ENCODE data around the gene NPAS3. TPM values are rescaled to one million over a fixed set of nuclear protein-coding genes. Genes with fewer than 3 reads are reported as not detected.

Gene NPAS3
- total RNA-seq, 2 experiments from 2014 or later: not detected

DNA sequence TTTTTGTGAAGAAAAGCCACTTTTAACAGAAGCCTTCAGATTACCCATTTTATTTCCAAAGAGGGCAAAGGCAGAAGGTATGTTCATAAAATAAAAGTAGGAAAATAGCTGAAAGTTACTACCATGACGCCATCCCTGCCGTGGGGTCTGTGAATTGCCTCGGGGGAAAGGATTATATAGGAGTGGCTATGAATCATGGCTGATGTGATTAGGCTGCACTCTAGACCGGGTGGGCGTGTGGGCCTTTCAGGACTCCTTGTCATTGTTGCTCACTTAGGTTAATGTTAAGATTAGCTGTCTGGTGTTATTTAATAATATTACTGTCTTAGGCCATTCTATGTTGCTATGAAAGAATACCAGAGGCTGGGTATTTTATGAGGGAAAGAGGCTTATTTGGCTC lies 816.7 kb downstream of the NPAS3 start:
- no peaks in the 10 kb centered on the region for H3K9me3 ChIP-seq (ENCODE audit: low read length)
- no peaks in the 10 kb centered on the region for H3K79me2 ChIP-seq (ENCODE audit: insufficient read depth, low read depth, low read length)
- no peaks in the 10 kb centered on the region for H3K36me3 ChIP-seq (ENCODE audit: insufficient read depth, low read length)
- CTCF ChIA-PET (ENCODE audit: unreplicated experiment): no interaction called here
- H3K4me3 ChIP-seq (ENCODE audit: low read depth, low read length, poor library complexity, severe bottlenecking): no peak overlapping the region
- no peaks in the 10 kb centered on the region for H3K4me1 ChIP-seq (ENCODE audit: insufficient read depth, low read length, poor library complexity, severe bottlenecking)
- no TSS peak for BruUV-seq (replicated peaks)
- H3K9me2 ChIP-seq (ENCODE audit: insufficient read depth, low read length): no peaks in the 10 kb centered on the region
- H3K27ac ChIP-seq (ENCODE audit: low read depth, low read length, poor library complexity, severe bottlenecking): no peak overlapping the region
- no peak for DNase-seq (ENCODE audit: low spot score)
- no peak overlapping the region for H3K4me2 ChIP-seq (ENCODE audit: low read length)
- TF ChIP-seq, protein P1, sequence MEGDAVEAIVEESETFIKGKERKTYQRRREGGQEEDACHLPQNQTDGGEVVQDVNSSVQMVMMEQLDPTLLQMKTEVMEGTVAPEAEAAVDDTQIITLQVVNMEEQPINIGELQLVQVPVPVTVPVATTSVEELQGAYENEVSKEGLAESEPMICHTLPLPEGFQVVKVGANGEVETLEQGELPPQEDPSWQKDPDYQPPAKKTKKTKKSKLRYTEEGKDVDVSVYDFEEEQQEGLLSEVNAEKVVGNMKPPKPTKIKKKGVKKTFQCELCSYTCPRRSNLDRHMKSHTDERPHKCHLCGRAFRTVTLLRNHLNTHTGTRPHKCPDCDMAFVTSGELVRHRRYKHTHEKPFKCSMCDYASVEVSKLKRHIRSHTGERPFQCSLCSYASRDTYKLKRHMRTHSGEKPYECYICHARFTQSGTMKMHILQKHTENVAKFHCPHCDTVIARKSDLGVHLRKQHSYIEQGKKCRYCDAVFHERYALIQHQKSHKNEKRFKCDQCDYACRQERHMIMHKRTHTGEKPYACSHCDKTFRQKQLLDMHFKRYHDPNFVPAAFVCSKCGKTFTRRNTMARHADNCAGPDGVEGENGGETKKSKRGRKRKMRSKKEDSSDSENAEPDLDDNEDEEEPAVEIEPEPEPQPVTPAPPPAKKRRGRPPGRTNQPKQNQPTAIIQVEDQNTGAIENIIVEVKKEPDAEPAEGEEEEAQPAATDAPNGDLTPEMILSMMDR (conservative IDR thresholded peaks at IDR 0.05; ENCODE audit: low read length): no peak
- TF ChIP-seq EZH2phosphoT487 (IDR thresholded peaks at IDR 0.05; ENCODE audit: borderline replicate concordance, low read depth, low read length): no peak
- POLR2A ChIA-PET: interaction anchor here (0.5 to 0.7 kb wide), 2 partner anchors 21 to 181 kb away, joined by 4 to 6 read pairs; no protein-coding TSS in a partner anchor
- intact Hi-C loops (cut with micrococcal nuclease; ENCODE audit: unreplicated experiment): no loop called here
- H2AFZ ChIP-seq (ENCODE audit: low read length): no peak overlapping the region
- no peaks in the 10 kb centered on the region for H4K20me1 ChIP-seq (ENCODE audit: insufficient read depth, low read length)

DNA sequence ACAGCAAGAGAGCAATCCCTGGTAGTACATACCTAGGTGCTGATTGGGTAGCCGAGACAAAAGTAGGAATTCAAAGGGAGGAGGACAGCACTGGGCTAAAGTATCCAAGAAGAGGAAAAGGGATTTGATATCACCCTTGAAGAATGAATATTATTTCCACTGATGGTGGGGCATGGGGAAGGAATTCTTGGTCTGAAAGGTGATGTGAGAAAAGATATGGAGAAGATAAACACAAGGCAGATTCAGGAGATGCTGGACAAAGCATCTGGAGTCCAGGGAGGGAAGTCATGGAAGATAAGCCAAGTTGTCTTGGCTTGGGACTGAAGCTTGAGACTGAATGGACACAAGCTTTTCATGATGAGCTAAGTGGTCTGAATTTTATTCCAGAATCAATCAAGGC lies 818.2 kb downstream of the NPAS3 start:
- Histone ChIP-seq H3K4me3 (ENCODE audit: low read depth, low read length, poor library complexity, severe bottlenecking) (no peak overlapping the region), H2AFZ (ENCODE audit: low read length) (no peak overlapping the region), H3K4me1 (ENCODE audit: insufficient read depth, low read length, poor library complexity, severe bottlenecking) (no peaks in the 10 kb centered on the region), H3K4me2 (ENCODE audit: low read length) (no peak overlapping the region), H3K36me3 (ENCODE audit: insufficient read depth, low read length) (no peaks in the 10 kb centered on the region), H3K9me2 (ENCODE audit: insufficient read depth, low read length) (no peaks in the 10 kb centered on the region), H3K27ac (ENCODE audit: low read depth, low read length, poor library complexity, severe bottlenecking) (no peak overlapping the region), H4K20me1 (ENCODE audit: insufficient read depth, low read length) (no peaks in the 10 kb centered on the region), H3K9me3 (ENCODE audit: low read length) (no peaks in the 10 kb centered on the region), H3K79me2 (ENCODE audit: insufficient read depth, low read depth, low read length) (no peaks in the 10 kb centered on the region)
- POLR2A ChIA-PET: interaction anchor here (0.5 kb wide), 1 partner anchor 1259 kb away, joined by 3 read pairs; no protein-coding TSS in a partner anchor
- no peak for DNase-seq (ENCODE audit: low spot score)
- BruUV-seq (replicated peaks): no TSS peak
- CTCF ChIA-PET (ENCODE audit: unreplicated experiment): no interaction called here
- intact Hi-C loops (cut with micrococcal nuclease; ENCODE audit: unreplicated experiment): no loop called here
- TF ChIP-seq EZH2phosphoT487 (IDR thresholded peaks at IDR 0.05; ENCODE audit: borderline replicate concordance, low read depth, low read length): no peak

DNA sequence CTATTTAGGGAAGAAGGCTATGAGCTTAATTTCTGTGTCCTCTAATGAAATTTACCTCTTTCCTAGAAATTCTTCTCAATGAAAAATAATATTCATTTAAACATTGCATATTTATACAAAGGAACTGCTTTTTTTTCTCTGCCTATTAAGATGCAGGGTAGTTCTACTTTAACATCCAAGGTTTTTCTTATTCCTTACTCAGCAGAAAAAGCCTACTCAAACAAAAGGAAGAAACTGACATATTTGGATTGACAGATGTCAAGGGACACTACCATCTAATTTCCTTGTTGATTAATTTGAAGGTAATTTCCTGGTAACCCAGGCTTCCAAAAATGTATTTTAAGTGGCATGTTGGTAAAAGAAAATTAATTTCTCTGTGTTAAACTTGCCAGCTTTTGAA lies 819.9 kb downstream of the NPAS3 start:
- Histone ChIP-seq H3K79me2 (ENCODE audit: insufficient read depth, low read depth, low read length) (no peaks in the 10 kb centered on the region), H3K9me3 (ENCODE audit: low read length) (no peaks in the 10 kb centered on the region), H3K4me3 (ENCODE audit: low read depth, low read length, poor library complexity, severe bottlenecking) (no peak overlapping the region), H3K9me2 (ENCODE audit: insufficient read depth, low read length) (no peaks in the 10 kb centered on the region), H3K4me2 (ENCODE audit: low read length) (no peak overlapping the region), H3K36me3 (ENCODE audit: insufficient read depth, low read length) (no peaks in the 10 kb centered on the region), H4K20me1 (ENCODE audit: insufficient read depth, low read length) (no peaks in the 10 kb centered on the region), H3K4me1 (ENCODE audit: insufficient read depth, low read length, poor library complexity, severe bottlenecking) (no peaks in the 10 kb centered on the region), H2AFZ (ENCODE audit: low read length) (no peak overlapping the region), H3K27ac (ENCODE audit: low read depth, low read length, poor library complexity, severe bottlenecking) (no peak overlapping the region)
- DNase-seq (ENCODE audit: low spot score): no peak
- intact Hi-C loops (cut with micrococcal nuclease; ENCODE audit: unreplicated experiment): no loop called here
- TF ChIP-seq, protein P1 (conservative IDR thresholded peaks at IDR 0.05; ENCODE audit: low read length): no peak
- no peak for TF ChIP-seq EZH2phosphoT487 (IDR thresholded peaks at IDR 0.05; ENCODE audit: borderline replicate concordance, low read depth, low read length)
- CTCF ChIA-PET (ENCODE audit: unreplicated experiment): no interaction called here
- BruUV-seq (replicated peaks): no TSS peak
- POLR2A ChIA-PET: interaction anchor here (1.2 kb wide), 1 partner anchor 10 kb away, joined by 4 read pairs; no protein-coding TSS in a partner anchor
